ENCODE results near the gene FSTL4.

DNA sequence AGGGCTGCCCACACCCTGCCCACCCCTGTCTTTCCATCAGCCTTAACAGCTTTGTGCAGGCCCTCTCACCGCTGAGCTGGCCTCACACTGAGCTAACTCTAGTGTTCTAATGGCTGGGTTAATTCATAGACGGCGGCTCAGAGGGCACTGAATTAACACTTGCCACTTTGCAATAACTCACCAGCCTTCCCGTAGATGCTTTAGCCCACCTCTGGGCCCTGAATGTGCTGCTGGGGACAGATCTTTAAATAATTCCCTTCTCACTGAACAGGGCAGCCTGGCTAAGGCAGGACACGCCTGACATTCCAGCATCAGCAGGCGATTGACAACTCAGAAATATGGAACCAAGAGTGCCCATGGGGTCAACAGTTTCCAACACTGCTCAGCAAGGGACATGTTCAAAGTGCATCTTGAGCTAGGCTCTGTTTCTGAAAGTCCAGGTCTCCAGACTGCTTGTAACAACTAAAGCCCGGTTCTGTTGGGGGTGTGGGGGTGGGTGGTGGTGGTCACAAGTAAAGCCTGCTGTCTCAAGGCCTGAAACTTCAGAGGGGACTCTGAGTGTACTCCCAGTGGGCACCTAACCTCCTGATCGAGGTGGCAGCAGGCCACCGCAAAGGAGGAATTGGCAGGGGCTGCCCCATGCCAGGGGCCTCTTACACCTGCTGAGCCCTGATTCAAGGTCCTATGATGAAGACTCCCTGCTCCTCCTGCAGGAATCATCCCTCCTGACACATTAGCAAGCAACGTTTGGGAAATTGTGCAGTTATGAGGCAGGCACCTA, 248.3 kb downstream of the FSTL4 start:
- TF ChIP-seq TCF12 (IDR thresholded peaks at IDR 0.05) (no peak), TCF12 (CRISPR knock-in tag; IDR thresholded peaks at IDR 0.05) (no peak), ZNF354B (CRISPR knock-in tag; IDR thresholded peaks at IDR 0.05) (no peak), POLR2A (IDR thresholded peaks at IDR 0.05; ENCODE audit: insufficient read depth in 1 of 2, low read depth in 2 of 2, low read length in 2 of 2) (no peak), REXO4 (CRISPR knock-in tag; IDR thresholded peaks at IDR 0.05; ENCODE audit: borderline replicate concordance) (no peak), PLRG1 (conservative IDR thresholded peaks at IDR 0.05) (no peak), ZNF660 (CRISPR knock-in tag; IDR thresholded peaks at IDR 0.05; ENCODE audit: borderline replicate concordance, low read depth) (no peak)
- TF ChIP-seq, protein P1, sequence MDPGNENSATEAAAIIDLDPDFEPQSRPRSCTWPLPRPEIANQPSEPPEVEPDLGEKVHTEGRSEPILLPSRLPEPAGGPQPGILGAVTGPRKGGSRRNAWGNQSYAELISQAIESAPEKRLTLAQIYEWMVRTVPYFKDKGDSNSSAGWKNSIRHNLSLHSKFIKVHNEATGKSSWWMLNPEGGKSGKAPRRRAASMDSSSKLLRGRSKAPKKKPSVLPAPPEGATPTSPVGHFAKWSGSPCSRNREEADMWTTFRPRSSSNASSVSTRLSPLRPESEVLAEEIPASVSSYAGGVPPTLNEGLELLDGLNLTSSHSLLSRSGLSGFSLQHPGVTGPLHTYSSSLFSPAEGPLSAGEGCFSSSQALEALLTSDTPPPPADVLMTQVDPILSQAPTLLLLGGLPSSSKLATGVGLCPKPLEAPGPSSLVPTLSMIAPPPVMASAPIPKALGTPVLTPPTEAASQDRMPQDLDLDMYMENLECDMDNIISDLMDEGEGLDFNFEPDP (CRISPR knock-in tag; conservative IDR thresholded peaks at IDR 0.05), result no peak

Data from HepG2 (cell line).